CMK (cell line): ENCODE measurements around the gene ABHD6.
"Not testable (repeated sequence)": the region's sequence is repeated elsewhere in the genome, so short reads cannot be mapped to it uniquely, and the experiment has no call there.

Source experiments
- DNase-seq: peaks from one replicate; pipeline ENCODE4 v3.0.0-alpha.2; 2010; ENCODE audit warnings: low read depth

The ABHD6 gene

GRCh38 chr3:58285334-58285733 is 47.7 kb downstream of the ABHD6 start:
- no peak for DNase-seq

- no peak for DNase-seq
Observed at GRCh38 chr3:58287354-58287753, 49.8 kb downstream of the ABHD6 start.

GRCh38 chr3:58288011-58288728 is 50.6 kb downstream of the ABHD6 start:
- DNase-seq, result no peak

GRCh38 chr3:58288964-58289613 is 51.5 kb downstream of the ABHD6 start:
- not testable (repeated sequence) for DNase-seq

- DNase-seq, result not testable (repeated sequence)
Observed at GRCh38 chr3:58290446-58290845, 52.9 kb downstream of the ABHD6 start.

- no peak for DNase-seq
Observed at GRCh38 chr3:58291671-58292338, 54.2 kb downstream of the ABHD6 start.

- no peak for DNase-seq
Observed at GRCh38 chr3:58292866-58293265, 55.3 kb downstream of the ABHD6 start.

- no peak for DNase-seq
Observed at GRCh38 chr3:58293516-58293915, 55.9 kb downstream of the ABHD6 start.

- no peak for DNase-seq
Observed at GRCh38 chr3:58296269-58296668, 58.7 kb downstream of the ABHD6 start.

GRCh38 chr3:58296843-58297242 is 59.3 kb downstream of the ABHD6 start:
- DNase-seq, result no peak

GRCh38 chr3:58298190-58298589 is 60.6 kb downstream of the ABHD6 start:
- no peak for DNase-seq

GRCh38 chr3:58299075-58299474 is 61.5 kb downstream of the ABHD6 start:
- no peak for DNase-seq

GRCh38 chr3:58299839-58300516 is 62.4 kb downstream of the ABHD6 start:
- no peak for DNase-seq

GRCh38 chr3:58305882-58306711 is 68.5 kb downstream of the ABHD6 start, which contains the start of the genes HTD2 and RPP14:
TSS of gene HTD2 (plus strand) at chr3:58306520. CDS start at chr3:58317614, 11,094 bp downstream.
TSS of gene RPP14 (plus strand) at chr3:58306245. CDS start at chr3:58310330, 4,085 bp downstream.
- DNase-seq, result peak; percentile 95

GRCh38 chr3:58307639-58308215 is 70.1 kb downstream of the ABHD6 start:
- no peak for DNase-seq

GRCh38 chr3:58308728-58309127 is 71.1 kb downstream of the ABHD6 start:
- DNase-seq, result no peak

GRCh38 chr3:58317811-58318210 is 80.2 kb downstream of the ABHD6 start:
- no peak for DNase-seq

GRCh38 chr3:58321791-58322190 is 84.2 kb downstream of the ABHD6 start:
- no peak for DNase-seq

- no peak for DNase-seq
Observed at GRCh38 chr3:58322793-58323192, 85.2 kb downstream of the ABHD6 start.

- no peak for DNase-seq
Observed at GRCh38 chr3:58323529-58324390, 86.2 kb downstream of the ABHD6 start.
